Motor neuron (in vitro differentiated cells): ENCODE results near the gene NUMBL. TPM values are rescaled to one million over a fixed set of nuclear protein-coding genes. Genes with fewer than 3 reads are reported as not detected.
"Not testable (repeated sequence)": the region's sequence is repeated elsewhere in the genome, so short reads cannot be mapped to it uniquely, and the experiment has no call there.

ENCODE experiments used
- ATAC-seq, 8 experiments: fragments of 200-7000 bp; cut with Tn5 transposase; replicated peaks in 6 of 8; 2 replicates each; pipeline ENCODE4 v1.8.0; 2021; ENCODE audit warnings: mild to moderate bottlenecking in 8 of 8, moderate library complexity in 8 of 8
- H3K27ac ChIP-seq, 2 donors: fragments of 250-450 bp; sonication (Bioruptor Pico); 2 replicates each; pipeline ENCODE4 v1.9.0; 2021; ENCODE audit warnings: antibody characterized with exemption in 2 of 2, mild to moderate bottlenecking in 2 of 2, moderate library complexity in 1 of 2
- H3K4me1 ChIP-seq, 2 donors: fragments of 250-450 bp; sonication (Bioruptor Pico); replicated peaks in 1 of 2; 2 replicates each; pipeline ENCODE4 v1.6.1; 2021; ENCODE audit warnings: antibody characterized with exemption in 2 of 2, mild to moderate bottlenecking in 2 of 2, moderate library complexity in 1 of 2
- H3K4me3 ChIP-seq, 5 donors: fragments of 250-450 bp; sonication (Bioruptor Pico); 2 replicates each; pipeline ENCODE4 v1.9.0; 2021; ENCODE audit warnings: antibody characterized with exemption in 5 of 5, mild to moderate bottlenecking in 5 of 5, moderate library complexity in 4 of 5
- WGBS, 10 experiments: fragments of 450-650 bp; shearing (Covaris generic); methylation state at CpG; one replicate each; pipeline ENCODE4 v1.0.0; 2022; 5-methylcytosine and 5-hydroxymethylcytosine counted together
- in situ Hi-C, 9 experiments: fragments of 400-800 bp; cut with MboI; loops; one replicate each; pipeline ENCODE4 v1.15.0; 2021; ENCODE audit warnings: low sequenced_read_pairs in 9 of 9, low pct_unique_long_range_greater_than_20kb in 2 of 9; ENCODE audit not compliant: unreplicated experiment in 9 of 9
- total RNA-seq, 8 experiments: library from RNA; unstranded; fragments of 300-600 nt; gene quantifications; 2 replicates each; pipeline versions ENCODE4 v1.2.3 to v1.2.4, GENCODE V29; 2022

The NUMBL gene
- total RNA-seq, 8 experiments from 2014 or later, result 7.9 to 26.2 (median 18.3) TPM

- ATAC-seq, result no peak
- Histone ChIP-seq H3K27ac (no peak overlapping the region), H3K4me3 (no peak overlapping the region), H3K4me1 (peaks cover 0 to 10% of the 10 kb centered on the region in 2 donors)
- in situ Hi-C loops, result loop anchor here in 1 of 9 experiments (25.0 kb wide), 2 partner anchors 315 to 490 kb away; no protein-coding TSS in a partner anchor
- WGBS, 10 experiments, result 94 to 100% (median 100%) methylated on average over 2 to 7 of the region's 24 CpGs; no CpG with 5 or more reads in 7 of the 10 experiments
Measured at GRCh38 chr19:40626918-40627317, 63.5 kb downstream of the NUMBL start.

- no peak for ATAC-seq
- H3K4me3 ChIP-seq, result no peak overlapping the region
- in situ Hi-C loops, result loop anchor here in 1 of 9 experiments (25.0 kb wide), 2 partner anchors 313 to 488 kb away; no protein-coding TSS in a partner anchor
- H3K27ac ChIP-seq, result no peak overlapping the region
- peaks cover 0 to 10% of the 10 kb centered on the region in 2 donors for H3K4me1 ChIP-seq
- WGBS, 10 experiments, result 94 to 100% methylated on average over 1 to 5 of the region's 7 CpGs; no CpG with 5 or more reads in 8 of the 10 experiments
Measured at GRCh38 chr19:40625406-40626120, 64.9 kb downstream of the NUMBL start.

GRCh38 chr19:40624369-40625153 is 65.9 kb downstream of the NUMBL start:
- WGBS, 10 experiments, result 60 to 100% (median 89%) methylated on average over 1 to 13 of the region's 14 CpGs; no CpG with 5 or more reads in 1 of the 10 experiments
- H3K27ac ChIP-seq, H3K4me3 ChIP-seq, ATAC-seq: not testable (repeated sequence)
- in situ Hi-C loops, result loop anchor here in 1 of 9 experiments (25.0 kb wide), 2 partner anchors 312 to 487 kb away; no protein-coding TSS in a partner anchor
- H3K4me1 ChIP-seq, result peaks cover 0 to 10% of the 10 kb centered on the region in 2 donors

- no peak overlapping the region for H3K27ac ChIP-seq
- H3K4me3 ChIP-seq, result no peak overlapping the region
- in situ Hi-C loops, result no loop called here
- 38 to 100% (median 73%) methylated on average over 1 to 11 of the region's 41 CpGs; no CpG with 5 or more reads in 3 of the 10 experiments for WGBS, 10 experiments
- ATAC-seq, result peak in 6 of 8 experiments; percentile 66 to 82 (median 75)
- H3K4me1 ChIP-seq, result peaks cover 0 to 10% of the 10 kb centered on the region in 2 donors
Measured at GRCh38 chr19:40623403-40624251, 66.8 kb downstream of the NUMBL start.

- 80 to 100% (median 90%) methylated on average over 1 to 5 of the region's 7 CpGs; no CpG with 5 or more reads in 2 of the 10 experiments for WGBS, 10 experiments
- Histone ChIP-seq H3K27ac (no peak overlapping the region), H3K4me1 (peaks cover 0 to 10% of the 10 kb centered on the region in 2 donors), H3K4me3 (no peak overlapping the region)
- in situ Hi-C loops, result no loop called here
- no peak for ATAC-seq
Measured at GRCh38 chr19:40622773-40623075, 67.7 kb downstream of the NUMBL start.

- Histone ChIP-seq H3K4me1 (peaks cover 0 to 10% of the 10 kb centered on the region in 2 donors), H3K4me3 (no peak overlapping the region), H3K27ac (no peak overlapping the region)
- in situ Hi-C loops, result no loop called here
- ATAC-seq, result no peak
- 93 to 100% (median 100%) methylated on average over 1 to 9 of the region's 24 CpGs; no CpG with 5 or more reads in 4 of the 10 experiments for WGBS, 10 experiments
Measured at GRCh38 chr19:40621966-40622772, 68.3 kb downstream of the NUMBL start.

GRCh38 chr19:40621283-40621682 is 69.2 kb downstream of the NUMBL start:
- Histone ChIP-seq H3K4me3 (no peak overlapping the region), H3K4me1 (peaks cover 0 to 10% of the 10 kb centered on the region in 2 donors), H3K27ac (no peak overlapping the region)
- 60 to 100% (median 90%) methylated on average over 1 to 2 of the region's 2 CpGs; no CpG with 5 or more reads in 6 of the 10 experiments for WGBS, 10 experiments
- ATAC-seq, result no peak
- in situ Hi-C loops, result no loop called here

GRCh38 chr19:40620161-40620485 is 70.3 kb downstream of the NUMBL start:
- Histone ChIP-seq H3K4me3 (no peak overlapping the region), H3K4me1 (peaks cover 0 to 12% of the 10 kb centered on the region in 2 donors), H3K27ac (no peak overlapping the region)
- ATAC-seq, result no peak
- in situ Hi-C loops, result no loop called here
- 82 to 94% (median 90%) methylated on average over 2 to 8 of the region's 8 CpGs for WGBS, 10 experiments

GRCh38 chr19:40619333-40620160 is 70.9 kb downstream of the NUMBL start:
- Histone ChIP-seq H3K27ac (no peak overlapping the region), H3K4me3 (no peak overlapping the region), H3K4me1 (peaks cover 0 to 15% of the 10 kb centered on the region in 2 donors)
- WGBS, 10 experiments, result 14 to 100% (median 76%) methylated on average over 1 to 8 of the region's 11 CpGs; no CpG with 5 or more reads in 1 of the 10 experiments
- no peak for ATAC-seq
- in situ Hi-C loops, result no loop called here

- 48 to 100% (median 86%) methylated on average over 2 to 4 of the region's 4 CpGs; no CpG with 5 or more reads in 2 of the 10 experiments for WGBS, 10 experiments
- Histone ChIP-seq H3K4me1 (peaks cover 0 to 12% of the 10 kb centered on the region in 2 donors), H3K27ac (no peak overlapping the region), H3K4me3 (no peak overlapping the region)
- ATAC-seq, result no peak
- in situ Hi-C loops, result no loop called here
Measured at GRCh38 chr19:40617961-40618360, 72.5 kb downstream of the NUMBL start.

GRCh38 chr19:40616941-40617340 is 73.5 kb downstream of the NUMBL start:
- in situ Hi-C loops, result no loop called here
- ATAC-seq, result no peak
- WGBS, 10 experiments, result 92 to 98% (median 96%) methylated on average over 2 to 8 of the region's 17 CpGs; no CpG with 5 or more reads in 7 of the 10 experiments

More at GRCh38 chr19:40616941-40617340, 73.5 kb downstream of the NUMBL start:
- peaks cover 0 to 11% of the 10 kb centered on the region in 2 donors for H3K4me1 ChIP-seq
- H3K27ac ChIP-seq, result no peak overlapping the region
- no peak overlapping the region for H3K4me3 ChIP-seq
